CD4-positive, alpha-beta T cell treated with Interleukin-17A for 4 hours (primary cell): Measurements from ENCODE around the gene STC2.
"Not testable (repeated sequence)": the region's sequence is repeated elsewhere in the genome, so short reads cannot be mapped to it uniquely, and the experiment has no call there.

Source experiments
- DNase-seq: peaks from one replicate; pipeline ENCODE4 v3.0.0-alpha.2; 2020; ENCODE audit warnings: mixed read lengths

STC2 gene

GRCh38 chr5:173327948-173328843 is at the start of gene STC2:
TSS of gene STC2 (minus strand) at chr5:173328414. CDS start at chr5:173328193, 221 bp downstream.
- DNase-seq: no peak

GRCh38 chr5:173371400-173371799 is 43.2 kb upstream of the STC2 start:
- no peak for DNase-seq

DNA sequence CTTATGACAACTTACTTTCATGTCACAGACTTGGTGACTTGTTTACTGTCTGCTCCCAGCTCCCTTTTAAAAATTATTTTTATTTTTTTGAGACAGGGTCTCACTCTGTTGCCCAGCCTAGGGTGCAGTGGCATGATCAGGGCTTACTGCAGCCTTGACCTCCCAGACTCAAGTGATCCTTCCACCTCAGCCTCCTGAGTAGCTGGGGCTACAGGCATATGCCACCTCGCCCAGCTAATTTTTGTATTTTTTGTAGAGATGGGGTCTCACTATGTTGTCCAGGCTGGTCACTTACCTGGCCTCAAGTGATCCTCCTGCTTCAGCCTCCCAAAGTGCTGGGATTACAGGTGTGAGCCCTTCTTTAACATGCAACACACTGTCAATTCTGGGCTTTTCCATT is 35.2 kb upstream of the STC2 start:
- DNase-seq: not testable (repeated sequence)

- DNase-seq: no peak
These were observed 27.3 kb upstream of the STC2 start for GRCh38 chr5:173355561-173355960.

DNA sequence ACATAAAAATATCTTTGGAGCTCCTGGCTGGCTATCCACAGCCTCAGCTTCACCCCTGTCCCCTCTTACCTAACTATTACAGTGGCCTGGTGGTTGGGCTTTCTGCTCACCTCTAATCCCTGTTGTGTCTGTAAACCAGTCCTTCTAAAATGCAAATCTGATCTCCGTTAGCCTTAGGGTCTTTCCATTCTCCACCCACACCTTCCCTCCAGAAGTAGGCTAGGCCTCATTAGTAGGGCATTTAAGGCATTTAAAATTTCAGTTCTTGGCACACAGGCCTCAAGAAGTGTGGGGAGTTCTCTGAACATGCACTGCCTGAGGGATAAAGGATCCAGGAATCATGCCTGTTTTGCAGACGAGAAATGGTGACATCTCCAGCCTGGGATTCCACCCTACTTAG is 26.4 kb upstream of the STC2 start:
- DNase-seq: no peak

GRCh38 chr5:173352366-173353349 is 24.4 kb upstream of the STC2 start:
- DNase-seq: no peak

GRCh38 chr5:173342813-173343755 is 14.9 kb upstream of the STC2 start:
- DNase-seq: no peak

GRCh38 chr5:173341961-173342430 is 13.8 kb upstream of the STC2 start:
- no peak for DNase-seq

DNA sequence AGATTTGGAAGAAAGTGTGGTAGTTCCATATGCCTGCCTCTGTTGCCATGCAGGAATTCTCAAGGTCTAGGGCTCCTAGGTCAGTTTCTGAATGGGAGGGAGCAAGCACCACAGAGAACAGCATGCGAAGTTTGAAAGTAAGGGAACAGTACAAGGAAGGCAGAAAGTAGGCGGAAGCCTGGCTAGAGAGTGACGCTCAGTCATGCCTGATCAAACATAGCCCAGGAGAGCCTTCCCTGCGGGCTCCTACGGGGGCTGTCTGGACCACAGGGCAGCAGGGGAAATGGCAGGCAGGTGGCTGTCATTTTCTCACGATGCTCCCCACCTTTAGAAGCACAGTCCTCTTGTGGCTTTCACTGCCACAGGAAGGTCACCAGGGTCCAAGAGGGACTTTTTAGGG is 12.8 kb upstream of the STC2 start:
- DNase-seq: no peak

GRCh38 chr5:173340451-173340850 is 12.2 kb upstream of the STC2 start:
- DNase-seq: no peak

GRCh38 chr5:173339286-173339685 is 11.1 kb upstream of the STC2 start:
- no peak for DNase-seq

- DNase-seq: no peak
These were observed 10.3 kb upstream of the STC2 start for GRCh38 chr5:173338380-173339015.

- DNase-seq: no peak
These were observed 6.6 kb upstream of the STC2 start for GRCh38 chr5:173334808-173335207.

- DNase-seq: no peak
These were observed 5.9 kb upstream of the STC2 start for GRCh38 chr5:173333925-173334661.

GRCh38 chr5:173331956-173332479 is 3.8 kb upstream of the STC2 start:
- DNase-seq: peak; percentile 66

- no peak for DNase-seq
These were observed 3.1 kb upstream of the STC2 start for GRCh38 chr5:173331287-173331686.

GRCh38 chr5:173330338-173331206 is 2.4 kb upstream of the STC2 start:
- DNase-seq: no peak

DNA sequence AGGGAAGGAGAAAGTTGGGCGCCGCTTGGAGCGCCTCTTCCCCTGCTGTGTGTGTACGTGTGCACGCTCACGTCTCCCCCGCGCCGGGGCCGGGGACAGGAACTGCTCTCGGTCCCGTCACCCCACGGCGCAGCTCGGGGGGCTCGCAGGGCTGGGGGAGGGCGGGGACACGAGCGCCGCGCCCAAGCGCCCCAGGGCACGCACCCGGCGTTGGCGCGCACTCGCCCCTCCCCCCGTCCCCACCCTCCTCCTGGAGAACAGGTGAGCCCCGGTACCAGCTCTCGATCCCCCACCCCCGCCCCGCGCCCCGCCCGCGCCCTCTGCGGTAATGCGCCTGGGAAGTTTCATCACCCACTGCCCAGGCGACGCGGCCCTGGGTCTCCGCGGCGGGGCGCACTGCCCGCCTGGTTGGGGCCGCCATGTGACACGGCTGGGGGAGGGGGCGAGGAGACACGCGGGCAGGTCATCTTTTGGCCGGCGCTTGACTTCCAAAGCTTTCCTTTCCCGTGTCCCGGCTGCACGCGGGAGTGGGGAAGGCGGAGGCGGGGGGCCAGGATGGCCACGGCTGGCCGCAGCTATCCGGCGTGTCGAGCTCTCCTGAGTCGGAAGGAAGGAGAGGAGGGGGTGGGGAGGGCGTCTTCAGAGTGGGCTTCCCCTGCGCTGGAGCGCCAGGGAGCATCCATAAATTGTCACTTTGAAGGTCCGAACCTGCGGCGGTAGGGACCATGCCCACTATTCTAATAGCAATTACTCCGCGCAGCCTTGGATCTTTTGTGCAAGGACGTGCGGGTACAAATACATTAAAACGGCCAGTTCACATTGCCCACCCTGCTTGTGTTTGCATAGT is 1.5 kb upstream of the STC2 start:
- DNase-seq: no peak
